Lung (tissue), 12 donors: ENCODE data around the gene SVBP. TPM values are rescaled to one million over a fixed set of nuclear protein-coding genes. Genes with fewer than 3 reads are reported as not detected.

ENCODE experiments used
- ATAC-seq: fragments of 200-7000 bp; cut with Tn5 transposase; one replicate; pipeline ENCODE4 v1.9.1; 2020; ENCODE audit warnings: moderate number of reproducible peaks; ENCODE audit not compliant: insufficient read depth, low FRiP score
- DNase-seq, 3 donors: peaks; one replicate each; pipeline ENCODE4 v3.0.0-alpha.2; 2013 to 2017
- H3K27ac ChIP-seq, 2 donors: one replicate each; pipeline ENCODE4 v1.5.1; 2013; ENCODE audit warnings: mild to moderate bottlenecking in 2 of 2, moderate library complexity in 2 of 2, control low read depth in 1 of 2, inconsistent platforms in 1 of 2, low read depth in 1 of 2, low read length in 1 of 2
- H3K27me3 ChIP-seq, 3 donors: one replicate each; pipeline ENCODE4 v1.5.1; 2013; ENCODE audit warnings: low read length in 2 of 3; ENCODE audit not compliant: control insufficient read depth in 3 of 3, insufficient read depth in 3 of 3
- H3K36me3 ChIP-seq, 4 donors: one replicate each; pipeline ENCODE4 v1.5.1; 2013; ENCODE audit warnings: low read length in 4 of 4, mild to moderate bottlenecking in 1 of 4, moderate library complexity in 1 of 4; ENCODE audit not compliant: control insufficient read depth in 4 of 4, insufficient read depth in 4 of 4
- H3K4me1 ChIP-seq, 5 donors: one replicate each; pipeline ENCODE4 v1.5.1; 2013; ENCODE audit warnings: low read length in 5 of 5, mild to moderate bottlenecking in 2 of 5, moderate library complexity in 1 of 5; ENCODE audit not compliant: control insufficient read depth in 5 of 5, insufficient read depth in 5 of 5
- H3K4me3 ChIP-seq: one replicate; pipeline ENCODE4 v1.5.1; 2013; ENCODE audit warnings: mild to moderate bottlenecking, control low read depth, moderate library complexity
- H3K9ac ChIP-seq, 2 donors: one replicate each; pipeline ENCODE4 v1.5.1; 2013; ENCODE audit warnings: low read length in 2 of 2, control low read depth in 1 of 2; ENCODE audit not compliant: insufficient read depth in 1 of 2
- H3K9me3 ChIP-seq, 4 donors: one replicate each; pipeline ENCODE4 v1.5.1; 2013; ENCODE audit warnings: low read length in 3 of 4, mild to moderate bottlenecking in 1 of 4, moderate library complexity in 1 of 4; ENCODE audit not compliant: control insufficient read depth in 4 of 4, insufficient read depth in 3 of 4
- CTCF ChIP-seq: IDR thresholded peaks from 2 replicates; pipeline ENCODE4 v1.5.1; 2012; ENCODE audit warnings: mild to moderate bottlenecking; ENCODE audit errors: control extremely low read depth, extremely low read depth
- WGBS, 2 donors: extraction: QIAGEN DNeasy Blood & Tissue Kit; methylation state at CpG; one replicate each; pipeline ENCODE4 v1.1.7; 2013; 5-methylcytosine and 5-hydroxymethylcytosine counted together
- polyA plus RNA-seq, 2 donors: library from polyadenylated mRNA; stranded (reverse); fragments of 200-250 nt; gene quantifications; one replicate each; pipeline ENCODE4 v1.2.1, GENCODE V29; 2013
- total RNA-seq, 2 donors: library from RNA; depleted of rRNA in 1 of 2; stranded (reverse); fragments of >200 nt in 1 of 2; gene quantifications; one replicate each; pipeline ENCODE4 v1.2.1, GENCODE V29; 2014 to 2021
- donor health status: control.
- donor health status: control.
- donor health status: Bipolar disorder and iron deficiency.
- donor health status: healthy.
- donor health status: DM: yes; HTN: yes; CAD: no.

The SVBP gene
- total and polyA plus RNA-seq, 4 donors: 12.5 to 35.3 (median 26.0) TPM

GRCh38 chr1:42807056-42807668 is 10.0 kb downstream of the SVBP start:
- ATAC-seq (no peak), DNase-seq (no peak)
- no peak overlapping the region for H3K9ac ChIP-seq
- H3K27ac ChIP-seq: no peak overlapping the region
- H3K36me3 ChIP-seq: peaks cover 3 to 23% (median 10%) of the 10 kb centered on the region in 4 donors
- no peaks in the 10 kb centered on the region for H3K9me3 ChIP-seq
- H3K4me3 ChIP-seq: no peak overlapping the region
- no peaks in the 10 kb centered on the region for H3K4me1 ChIP-seq
- no peak for TF ChIP-seq CTCF
- H3K27me3 ChIP-seq: no peaks in the 10 kb centered on the region

GRCh38 chr1:42806593-42806992 is 10.6 kb downstream of the SVBP start:
- H3K9me3 ChIP-seq: no peaks in the 10 kb centered on the region
- ATAC-seq (no peak), DNase-seq (no peak)
- no peaks in the 10 kb centered on the region for H3K4me1 ChIP-seq
- H3K9ac ChIP-seq: no peak overlapping the region
- H3K27ac ChIP-seq: no peak overlapping the region
- WGBS, 2 donors: 94 to 99% methylated on average over 5 of the region's 5 CpGs
- no peak overlapping the region for H3K4me3 ChIP-seq
- TF ChIP-seq CTCF: no peak
- no peaks in the 10 kb centered on the region for H3K27me3 ChIP-seq
- H3K36me3 ChIP-seq: peaks cover 3 to 23% (median 10%) of the 10 kb centered on the region in 4 donors

GRCh38 chr1:42806171-42806570 is 11.0 kb downstream of the SVBP start:
- Histone ChIP-seq H3K27ac (no peak overlapping the region), H3K9me3 (no peaks in the 10 kb centered on the region), H3K36me3 (peaks cover 2 to 22% (median 8%) of the 10 kb centered on the region in 4 donors), H3K27me3 (no peaks in the 10 kb centered on the region), H3K4me3 (no peak overlapping the region), H3K9ac (no peak overlapping the region), H3K4me1 (no peaks in the 10 kb centered on the region)
- DNase-seq (no peak), ATAC-seq (no peak)
- no peak for TF ChIP-seq CTCF
